PFSK-1 (cell line): ENCODE measurements around the gene RFT1.

Source experiments
- FOXP2 ChIP-seq: optimal IDR thresholded peaks from 2 replicates; pipeline ENCODE3; 2011; ENCODE audit warnings: borderline replicate concordance, control low read depth, inconsistent platforms; ENCODE audit not compliant: insufficient read depth; ENCODE audit errors: extremely low read length, extremely low read depth
- POLR2AphosphoS5 ChIP-seq: IDR thresholded peaks from 2 replicates; pipeline ENCODE4 v1.6.1; 2012; ENCODE audit warnings: low read depth, mild to moderate bottlenecking, control low read depth, low read length, moderate library complexity
- REST ChIP-seq, 2 experiments: IDR thresholded peaks; 2 replicates each; pipeline versions ENCODE4 v1.6.1 to v1.8.0; 2011 to 2012; ENCODE audit warnings: low read depth in 2 of 2, low read length in 2 of 2, control low read depth in 1 of 2, inconsistent platforms in 1 of 2, mild to moderate bottlenecking in 1 of 2, moderate library complexity in 1 of 2; ENCODE audit not compliant: insufficient read depth in 1 of 2
- SIN3A ChIP-seq: IDR thresholded peaks from 2 replicates; pipeline ENCODE4 v1.6.1; 2012; ENCODE audit warnings: mild to moderate bottlenecking, low read length, moderate library complexity, borderline replicate concordance; ENCODE audit not compliant: insufficient read depth
- TAF1 ChIP-seq: IDR thresholded peaks from 2 replicates; pipeline ENCODE4 v1.6.1; 2012; ENCODE audit warnings: low read length, control low read depth, borderline replicate concordance; ENCODE audit not compliant: insufficient read depth

RFT1 gene

GRCh38 chr3:53097887-53098286 lies 32.3 kb downstream of the RFT1 start:
- no peak for TF ChIP-seq REST (IDR thresholded peaks at IDR 0.05; ENCODE audit: insufficient read depth in 1 of 2, low read depth in 2 of 2, low read length in 2 of 2)
- no peak for TF ChIP-seq POLR2AphosphoS5
- TF ChIP-seq TAF1 = no peak
- no peak for TF ChIP-seq SIN3A
- TF ChIP-seq FOXP2 = no peak

DNA sequence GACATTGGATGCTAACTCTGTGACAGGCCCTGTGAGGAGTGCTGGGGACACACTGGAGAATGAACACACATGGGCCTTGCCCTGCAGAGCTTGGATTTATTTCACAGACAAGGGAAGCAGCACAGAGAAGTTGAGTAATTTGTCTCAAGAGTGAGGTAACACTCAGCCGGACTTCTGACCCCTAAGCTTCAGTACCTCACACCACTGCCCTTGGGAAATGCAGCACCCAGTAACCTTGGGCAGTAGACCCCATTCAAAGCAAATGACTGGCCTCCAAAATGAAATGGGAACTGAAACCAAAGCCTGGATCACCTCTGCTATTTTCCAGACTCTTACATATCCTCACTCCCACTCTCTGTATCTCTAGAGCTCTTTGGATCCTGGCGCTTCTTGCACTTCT lies 37.3 kb downstream of the RFT1 start:
- no peak for TF ChIP-seq POLR2AphosphoS5
- TF ChIP-seq TAF1 = no peak
- no peak for TF ChIP-seq REST (IDR thresholded peaks at IDR 0.05; ENCODE audit: insufficient read depth in 1 of 2, low read depth in 2 of 2, low read length in 2 of 2)
- TF ChIP-seq SIN3A = no peak
- no peak for TF ChIP-seq FOXP2

- TF ChIP-seq FOXP2 (no peak), TAF1 (no peak), REST (IDR thresholded peaks at IDR 0.05; ENCODE audit: insufficient read depth in 1 of 2, low read depth in 2 of 2, low read length in 2 of 2) (no peak), SIN3A (no peak), POLR2AphosphoS5 (no peak)
Observed at GRCh38 chr3:53092216-53092615, 38.0 kb downstream of the RFT1 start.

DNA sequence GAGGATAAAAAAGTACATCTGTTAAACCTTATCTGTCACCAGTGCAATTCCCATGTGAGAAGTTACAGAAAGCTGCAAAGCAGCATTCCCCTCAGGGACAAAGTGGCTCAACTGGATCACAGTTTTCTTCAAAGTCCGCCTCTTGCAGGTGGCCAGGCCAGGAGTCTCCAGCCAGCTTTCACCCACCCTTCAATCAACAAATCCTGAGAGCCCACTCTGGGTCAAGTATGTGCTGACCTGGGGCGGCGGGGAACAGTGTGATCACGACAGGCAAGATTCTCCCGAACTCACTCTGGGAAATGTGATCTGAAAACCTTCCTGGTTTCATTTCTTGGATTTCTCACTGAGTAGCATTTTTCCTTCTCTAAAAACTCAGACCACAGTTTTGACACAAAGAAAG lies 39.2 kb downstream of the RFT1 start:
- TF ChIP-seq TAF1 = no peak
- no peak for TF ChIP-seq POLR2AphosphoS5
- TF ChIP-seq SIN3A = no peak
- TF ChIP-seq FOXP2 = no peak
- TF ChIP-seq REST (IDR thresholded peaks at IDR 0.05; ENCODE audit: insufficient read depth in 1 of 2, low read depth in 2 of 2, low read length in 2 of 2) = no peak

DNA sequence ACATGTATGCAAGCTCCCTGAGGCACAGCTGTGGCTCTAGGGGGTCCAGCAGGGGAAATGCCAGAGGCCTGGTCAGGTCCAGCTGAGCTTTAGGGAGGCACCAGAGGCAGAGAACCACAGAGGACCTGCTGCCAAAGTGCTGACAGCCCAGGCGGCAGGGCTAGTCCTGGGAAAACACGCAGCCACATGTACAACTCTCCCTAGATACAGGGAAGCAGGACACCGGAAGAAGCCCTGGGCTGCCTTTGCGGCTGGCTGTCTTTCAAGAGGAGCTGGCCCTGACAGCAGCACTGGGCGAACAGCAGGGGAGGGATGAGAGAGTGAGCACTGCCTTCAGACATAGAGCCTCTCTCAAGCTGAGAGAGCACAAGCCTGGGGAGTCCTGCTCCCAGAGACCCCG lies 40.7 kb downstream of the RFT1 start:
- no peak for TF ChIP-seq POLR2AphosphoS5
- TF ChIP-seq TAF1 = no peak
- no peak for TF ChIP-seq FOXP2
- no peak for TF ChIP-seq REST (IDR thresholded peaks at IDR 0.05; ENCODE audit: insufficient read depth in 1 of 2, low read depth in 2 of 2, low read length in 2 of 2)
- no peak for TF ChIP-seq SIN3A
